AG10803 (cell line): ENCODE results near the gene KCNS1.
A peak's percentile ranks its signal among the peaks of the same experiment; 100 is the strongest.

Experiments
- DNase-seq: peaks from one replicate; pipeline ENCODE4 v3.0.0; 2010; ENCODE audit warnings: low read depth
- H3K4me3 ChIP-seq: 2 replicates; pipeline ENCODE4 v1.5.1; 2011; ENCODE audit warnings: mild to moderate bottlenecking, low read length, control low read depth
- TF ChIP-seq, protein P1 (sequence below): conservative IDR thresholded peaks from 2 replicates; pipeline ENCODE4 v1.5.1; 2011; ENCODE audit warnings: mild to moderate bottlenecking, low read length, control low read depth, inconsistent platforms

Gene KCNS1

GRCh38 chr20:45087814-45088213 is 13.1 kb downstream of the KCNS1 start:
- TF ChIP-seq, protein P1, sequence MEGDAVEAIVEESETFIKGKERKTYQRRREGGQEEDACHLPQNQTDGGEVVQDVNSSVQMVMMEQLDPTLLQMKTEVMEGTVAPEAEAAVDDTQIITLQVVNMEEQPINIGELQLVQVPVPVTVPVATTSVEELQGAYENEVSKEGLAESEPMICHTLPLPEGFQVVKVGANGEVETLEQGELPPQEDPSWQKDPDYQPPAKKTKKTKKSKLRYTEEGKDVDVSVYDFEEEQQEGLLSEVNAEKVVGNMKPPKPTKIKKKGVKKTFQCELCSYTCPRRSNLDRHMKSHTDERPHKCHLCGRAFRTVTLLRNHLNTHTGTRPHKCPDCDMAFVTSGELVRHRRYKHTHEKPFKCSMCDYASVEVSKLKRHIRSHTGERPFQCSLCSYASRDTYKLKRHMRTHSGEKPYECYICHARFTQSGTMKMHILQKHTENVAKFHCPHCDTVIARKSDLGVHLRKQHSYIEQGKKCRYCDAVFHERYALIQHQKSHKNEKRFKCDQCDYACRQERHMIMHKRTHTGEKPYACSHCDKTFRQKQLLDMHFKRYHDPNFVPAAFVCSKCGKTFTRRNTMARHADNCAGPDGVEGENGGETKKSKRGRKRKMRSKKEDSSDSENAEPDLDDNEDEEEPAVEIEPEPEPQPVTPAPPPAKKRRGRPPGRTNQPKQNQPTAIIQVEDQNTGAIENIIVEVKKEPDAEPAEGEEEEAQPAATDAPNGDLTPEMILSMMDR: no peak
- DNase-seq: peak; percentile 82
- no peak overlapping the region for H3K4me3 ChIP-seq

- TF ChIP-seq, protein P1: no peak
- DNase-seq: no peak
- no peak overlapping the region for H3K4me3 ChIP-seq
Measured at GRCh38 chr20:45087097-45087790, 13.7 kb downstream of the KCNS1 start.

GRCh38 chr20:45085867-45086266 is 15.1 kb downstream of the KCNS1 start:
- no peak for DNase-seq
- no peak overlapping the region for H3K4me3 ChIP-seq
- TF ChIP-seq, protein P1: no peak

- TF ChIP-seq, protein P1: no peak
- H3K4me3 ChIP-seq: no peak overlapping the region
- no peak for DNase-seq
Measured at GRCh38 chr20:45085289-45085688, 15.6 kb downstream of the KCNS1 start.

- TF ChIP-seq, protein P1: no peak
- no peak overlapping the region for H3K4me3 ChIP-seq
- DNase-seq: no peak
Measured at GRCh38 chr20:45083127-45083526, 17.8 kb downstream of the KCNS1 start.

DNA sequence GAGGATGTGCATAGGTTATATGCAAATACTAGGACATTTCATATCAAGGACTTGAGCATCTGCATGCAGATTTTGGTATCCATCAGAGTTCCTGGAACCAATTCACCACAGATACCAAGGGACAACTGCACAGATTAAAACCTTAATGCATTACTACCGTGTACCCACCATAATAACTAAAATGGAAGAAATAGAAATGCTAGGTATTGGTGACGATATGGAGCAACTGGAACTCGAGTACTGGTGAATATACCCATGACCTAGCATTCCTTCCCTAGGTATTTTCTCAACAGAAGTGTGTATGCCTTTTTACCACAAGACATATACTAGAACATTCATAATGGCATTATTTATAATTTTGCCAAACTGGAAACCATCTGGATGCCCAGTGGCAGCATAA is 18.5 kb downstream of the KCNS1 start:
- no peak overlapping the region for H3K4me3 ChIP-seq
- TF ChIP-seq, protein P1: no peak
- DNase-seq: no peak

DNA sequence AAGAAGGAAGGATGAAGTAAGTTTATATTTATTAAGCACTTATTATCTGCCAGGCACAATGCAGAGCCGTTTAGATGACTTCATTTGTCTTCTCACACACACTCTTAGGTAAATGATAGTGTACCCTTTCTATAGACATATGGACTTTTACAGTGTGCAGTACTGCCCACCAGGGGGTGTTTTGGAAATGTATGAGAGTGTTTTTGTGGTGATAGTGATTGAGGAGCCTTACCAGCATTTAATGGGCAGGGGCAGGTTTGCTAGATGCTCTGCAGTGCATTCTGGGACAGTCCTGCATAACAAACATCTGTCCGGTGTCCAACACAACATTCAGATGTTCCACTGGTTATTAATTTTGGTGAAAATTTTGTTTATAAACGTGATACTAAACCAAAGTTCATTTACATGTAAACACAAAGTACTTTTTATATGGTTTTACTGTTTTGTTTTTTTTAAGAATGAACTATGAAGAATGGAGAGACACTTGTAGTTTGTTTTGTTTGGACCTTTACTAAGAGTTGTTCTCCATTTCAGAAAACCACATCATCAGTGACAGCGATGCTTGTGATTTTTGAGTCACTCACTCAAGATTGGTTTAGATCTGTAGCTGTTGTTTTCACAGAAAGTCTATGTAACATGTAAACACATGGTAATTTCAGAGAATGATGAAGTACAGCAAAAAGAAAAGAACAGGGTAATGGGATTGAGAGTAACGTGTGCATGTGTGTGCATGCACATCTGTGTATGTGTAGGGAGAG is 19.9 kb downstream of the KCNS1 start:
- TF ChIP-seq, protein P1: peak; percentile 53
- DNase-seq: no peak
- H3K4me3 ChIP-seq: no peak overlapping the region
